Right lobe of liver (tissue), 4 donors: ENCODE measurements around the gene CAMKK1.

Experiments
- POLR2A ChIP-seq: fragments of 450-650 bp; IDR thresholded peaks from one replicate; pipeline ENCODE4 v1.6.1; 2017; ENCODE audit warnings: antibody characterized with exemption, mild to moderate bottlenecking
- TF ChIP-seq, protein P1 (sequence below), 4 donors: fragments of 200-600 bp in 3 of 4; fragments of 450-650 bp in 1 of 4; IDR thresholded peaks; one replicate each; pipeline versions ENCODE4 v1.5.1 to v1.8.0; 2016 to 2022; ENCODE audit warnings: antibody characterized with exemption in 4 of 4, mild to moderate bottlenecking in 2 of 4
- donor health status: DM: no; HTN: no; CAD: no.
- donor health status: DM: no; HTN: no; CAD: no.
- donor health status: DM: no; HTN: yes; CAD: no.

DNA sequence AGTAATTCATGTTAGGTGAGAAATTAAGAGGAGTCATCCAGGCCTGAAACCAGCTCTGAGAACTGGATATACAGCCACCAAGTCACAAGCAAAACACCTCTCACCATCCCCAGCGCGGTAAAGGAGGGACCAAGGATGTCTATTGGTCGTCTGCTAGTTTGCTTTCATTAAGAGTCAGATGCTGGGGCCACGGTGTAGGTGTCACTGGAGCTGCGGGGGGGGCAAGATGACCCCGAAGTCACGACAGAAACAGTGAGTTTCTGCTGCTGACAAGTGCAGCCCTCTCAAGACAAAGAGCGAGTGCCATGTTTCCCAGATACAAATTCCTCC lies 47.6 kb downstream of the CAMKK1 start:
- TF ChIP-seq, protein P1, sequence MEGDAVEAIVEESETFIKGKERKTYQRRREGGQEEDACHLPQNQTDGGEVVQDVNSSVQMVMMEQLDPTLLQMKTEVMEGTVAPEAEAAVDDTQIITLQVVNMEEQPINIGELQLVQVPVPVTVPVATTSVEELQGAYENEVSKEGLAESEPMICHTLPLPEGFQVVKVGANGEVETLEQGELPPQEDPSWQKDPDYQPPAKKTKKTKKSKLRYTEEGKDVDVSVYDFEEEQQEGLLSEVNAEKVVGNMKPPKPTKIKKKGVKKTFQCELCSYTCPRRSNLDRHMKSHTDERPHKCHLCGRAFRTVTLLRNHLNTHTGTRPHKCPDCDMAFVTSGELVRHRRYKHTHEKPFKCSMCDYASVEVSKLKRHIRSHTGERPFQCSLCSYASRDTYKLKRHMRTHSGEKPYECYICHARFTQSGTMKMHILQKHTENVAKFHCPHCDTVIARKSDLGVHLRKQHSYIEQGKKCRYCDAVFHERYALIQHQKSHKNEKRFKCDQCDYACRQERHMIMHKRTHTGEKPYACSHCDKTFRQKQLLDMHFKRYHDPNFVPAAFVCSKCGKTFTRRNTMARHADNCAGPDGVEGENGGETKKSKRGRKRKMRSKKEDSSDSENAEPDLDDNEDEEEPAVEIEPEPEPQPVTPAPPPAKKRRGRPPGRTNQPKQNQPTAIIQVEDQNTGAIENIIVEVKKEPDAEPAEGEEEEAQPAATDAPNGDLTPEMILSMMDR (IDR thresholded peaks at IDR 0.05), result no peak
- TF ChIP-seq POLR2A, result no peak
